Endodermal cell (in vitro differentiated cells): ENCODE data around the gene LPAR6. TPM values are rescaled to one million over a fixed set of nuclear protein-coding genes. Genes with fewer than 3 reads are reported as not detected.

ENCODE experiments used
- DNase-seq: peaks from one replicate; pipeline ENCODE4 v3.0.0-alpha.2; 2017
- H3K27ac ChIP-seq: 2 replicates; pipeline ENCODE4 v1.5.1; 2013; ENCODE audit warnings: mild to moderate bottlenecking, low read depth, low read length, moderate library complexity
- H3K27me3 ChIP-seq: 2 replicates; pipeline ENCODE4 v1.6.1; 2013; ENCODE audit warnings: mild to moderate bottlenecking, low read length, moderate library complexity; ENCODE audit not compliant: insufficient read depth, control insufficient read depth, poor library complexity, severe bottlenecking
- H3K36me3 ChIP-seq: 2 replicates; pipeline ENCODE4 v1.7.0; 2013; ENCODE audit warnings: mild to moderate bottlenecking, low read length, moderate library complexity; ENCODE audit not compliant: control insufficient read depth, insufficient read depth
- H3K4me1 ChIP-seq: one replicate; pipeline ENCODE4 v1.7.0; 2013; ENCODE audit warnings: low read length; ENCODE audit not compliant: control insufficient read depth, insufficient read depth
- H3K4me3 ChIP-seq: 2 replicates; pipeline ENCODE4 v1.5.1; 2013; ENCODE audit warnings: mild to moderate bottlenecking, low read length, moderate library complexity
- H3K9ac ChIP-seq: 2 replicates; pipeline ENCODE4 v1.6.1; 2013; ENCODE audit warnings: mild to moderate bottlenecking, low read length, moderate library complexity; ENCODE audit not compliant: poor library complexity, severe bottlenecking; ENCODE audit errors: extremely low read depth
- H3K9me3 ChIP-seq: 2 replicates; pipeline ENCODE4 v1.6.1; 2013; ENCODE audit warnings: mild to moderate bottlenecking, low read length, moderate library complexity; ENCODE audit not compliant: control insufficient read depth
- H3K27ac Mint-ChIP-seq: 2 replicates; pipeline ENCODE4 v1.8.0; 2020; ENCODE audit warnings: mixed read lengths
- H3K27me3 Mint-ChIP-seq: 2 replicates; pipeline ENCODE4 v1.8.0; 2021; ENCODE audit warnings: mild to moderate bottlenecking, mixed read lengths; ENCODE audit not compliant: insufficient read depth
- H3K36me3 Mint-ChIP-seq: 2 replicates; pipeline ENCODE4 v1.8.0; 2020; ENCODE audit warnings: low read depth, mixed read lengths
- H3K4me1 Mint-ChIP-seq: 2 replicates; pipeline ENCODE4 v1.8.0; 2020; ENCODE audit warnings: mixed read lengths
- H3K4me3 Mint-ChIP-seq: 2 replicates; pipeline ENCODE4 v1.8.0; 2020; ENCODE audit warnings: mild to moderate bottlenecking, moderate library complexity, mixed read lengths
- H3K9me3 Mint-ChIP-seq: 2 replicates; pipeline ENCODE4 v1.8.0; 2020; ENCODE audit warnings: mild to moderate bottlenecking, mixed read lengths
- CTCF ChIP-seq: fragments of 200-600 bp; sonication (generic); conservative IDR thresholded peaks from 2 replicates; pipeline ENCODE4 v1.5.0; 2021; ENCODE audit warnings: antibody characterized with exemption, mild to moderate bottlenecking
- WGBS, 2 experiments: methylation state at CpG; one replicate each; pipeline versions ENCODE4 v1.1.5 to v1.1.7; 2013; ENCODE audit warnings: missing lambda C conversion rate in 2 of 2, mixed read lengths in 1 of 2; ENCODE audit not compliant: insufficient coverage in 1 of 2, insufficient read length in 1 of 2; 5-methylcytosine and 5-hydroxymethylcytosine counted together
- total RNA-seq, 2 donors: library from RNA; stranded (reverse); fragmentation: NEBNext Ultra II Directional in 1 of 2; extraction: Animal tissue kit (Norgen Biotek cat#: 25700) in 1 of 2; gene quantifications; 2 replicates in 1 of 2; 3 replicates in 1 of 2; pipeline ENCODE4 v1.2.1, GENCODE V29; 2021

The LPAR6 gene
- total RNA-seq, 2 donors from 2014 or later, result 2.2 to 4.9 TPM

GRCh38 chr13:48446464-48446863 is 33.6 kb upstream of the LPAR6 start:
- Mint-ChIP-seq H3K27ac (no peak overlapping the region), H3K27me3 (no peaks in the 10 kb centered on the region), H3K36me3 (peaks cover 3% of the 10 kb centered on the region), H3K4me1 (no peaks in the 10 kb centered on the region), H3K9me3 (peaks cover 12% of the 10 kb centered on the region), H3K4me3 (no peak overlapping the region)
- no peak overlapping the region for H3K9ac ChIP-seq
- 100% methylated on average over 1 of the region's 1 CpG; no CpG with 5 or more reads in 1 of the 2 experiments for WGBS, 2 experiments
- no peak overlapping the region for H3K4me3 ChIP-seq
- H3K27me3 ChIP-seq, result no peaks in the 10 kb centered on the region
- TF ChIP-seq CTCF, result no peak
- no peaks in the 10 kb centered on the region for H3K36me3 ChIP-seq
- no peaks in the 10 kb centered on the region for H3K4me1 ChIP-seq
- H3K9me3 ChIP-seq, result peaks cover 15% of the 10 kb centered on the region
- H3K27ac ChIP-seq, result no peak overlapping the region
- DNase-seq, result no peak

- DNase-seq, result no peak
- no peak for TF ChIP-seq CTCF
- no peak overlapping the region for H3K27ac Mint-ChIP-seq
- no peak overlapping the region for H3K9ac ChIP-seq
- no peaks in the 10 kb centered on the region for H3K27me3 Mint-ChIP-seq
- no peak overlapping the region for H3K4me3 Mint-ChIP-seq
- no peaks in the 10 kb centered on the region for H3K27me3 ChIP-seq
- H3K36me3 ChIP-seq, result no peaks in the 10 kb centered on the region
- H3K9me3 ChIP-seq, result no peaks in the 10 kb centered on the region
- H3K4me3 ChIP-seq, result no peak overlapping the region
- no peak overlapping the region for H3K27ac ChIP-seq
- no peaks in the 10 kb centered on the region for H3K9me3 Mint-ChIP-seq
- 86% methylated on average over 1 of the region's 1 CpG; no CpG with 5 or more reads in 1 of the 2 experiments for WGBS, 2 experiments
- no peaks in the 10 kb centered on the region for H3K4me1 Mint-ChIP-seq
- no peaks in the 10 kb centered on the region for H3K4me1 ChIP-seq
- H3K36me3 Mint-ChIP-seq, result no peaks in the 10 kb centered on the region
These were observed 30.7 kb upstream of the LPAR6 start for GRCh38 chr13:48443442-48444208.

DNA sequence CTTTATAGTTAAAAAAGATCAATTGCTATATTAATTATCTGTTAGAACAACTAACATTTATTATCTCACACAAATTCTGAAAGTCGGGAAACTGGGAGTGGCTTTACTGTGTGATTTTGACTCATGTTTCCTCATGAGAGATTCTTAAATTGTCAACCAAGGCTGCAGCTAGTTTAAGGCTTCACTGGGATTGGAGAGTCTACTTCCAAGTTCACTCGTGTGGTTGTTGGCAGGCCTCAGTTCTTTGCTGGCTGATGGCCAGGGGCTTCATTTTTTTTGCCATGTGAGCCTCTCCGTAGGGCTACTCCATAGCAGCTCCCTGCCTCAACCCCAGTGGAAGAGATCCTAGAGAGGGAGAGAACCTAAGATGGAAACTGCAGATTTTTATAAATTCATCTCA is 24.5 kb upstream of the LPAR6 start:
- Histone ChIP-seq H3K4me1 (no peaks in the 10 kb centered on the region), H3K9me3 (no peaks in the 10 kb centered on the region), H3K36me3 (no peaks in the 10 kb centered on the region), H3K9ac (no peak overlapping the region), H3K27me3 (no peaks in the 10 kb centered on the region), H3K4me3 (no peak overlapping the region), H3K27ac (no peak overlapping the region)
- no peak for DNase-seq
- Mint-ChIP-seq H3K4me1 (peaks cover under 1% of the 10 kb centered on the region), H3K9me3 (no peaks in the 10 kb centered on the region), H3K36me3 (no peaks in the 10 kb centered on the region), H3K27ac (no peak overlapping the region), H3K4me3 (no peak overlapping the region), H3K27me3 (no peaks in the 10 kb centered on the region)
- 94 to 100% methylated on average over 1 to 3 of the region's 3 CpGs for WGBS, 2 experiments
- TF ChIP-seq CTCF, result no peak
